HG02840 (cell line): Measurements from ENCODE around the gene TFAP2A.

Experiments used
- ATAC-seq: cut with Tn5 transposase; IDR thresholded peaks from one replicate; pipeline ENCODE4 v1.9.1; 2021; ENCODE audit warnings: mild to moderate bottlenecking, moderate library complexity, moderate number of reproducible peaks; ENCODE audit not compliant: unreplicated experiment, low FRiP score

Gene TFAP2A

GRCh38 chr6:10347561-10348327, 67.1 kb downstream of the TFAP2A start:
- ATAC-seq: no peak
